ENCODE measurements around the gene COL4A1.

COL4A1 gene

GRCh38 chr13:110268061-110268460, 38.9 kb downstream of the COL4A1 start:
- no peak for DNase-seq (ENCODE audit: low read depth)
- TF ChIP-seq CTCF (IDR thresholded peaks at IDR 0.05; ENCODE audit: control insufficient read depth, insufficient read depth, low read depth, low read length, missing control alignments) = no peak
- H3K4me3 ChIP-seq (ENCODE audit: control insufficient read depth, low read depth, low read length) = no peak overlapping the region

- TF ChIP-seq CTCF (IDR thresholded peaks at IDR 0.05; ENCODE audit: control insufficient read depth, insufficient read depth, low read depth, low read length, missing control alignments) = no peak
- H3K4me3 ChIP-seq (ENCODE audit: control insufficient read depth, low read depth, low read length) = no peak overlapping the region
- no peak for DNase-seq (ENCODE audit: low read depth)
Measured at GRCh38 chr13:110266983-110267382, 40.0 kb downstream of the COL4A1 start.

- H3K4me3 ChIP-seq (ENCODE audit: control insufficient read depth, low read depth, low read length) = no peak overlapping the region
- no peak for TF ChIP-seq CTCF (IDR thresholded peaks at IDR 0.05; ENCODE audit: control insufficient read depth, insufficient read depth, low read depth, low read length, missing control alignments)
- DNase-seq (ENCODE audit: low read depth) = no peak
Measured at GRCh38 chr13:110266431-110266809, 40.5 kb downstream of the COL4A1 start.

GRCh38 chr13:110265682-110266430, 41.1 kb downstream of the COL4A1 start:
- no peak overlapping the region for H3K4me3 ChIP-seq (ENCODE audit: control insufficient read depth, low read depth, low read length)
- no peak for TF ChIP-seq CTCF (IDR thresholded peaks at IDR 0.05; ENCODE audit: control insufficient read depth, insufficient read depth, low read depth, low read length, missing control alignments)
- no peak for DNase-seq (ENCODE audit: low read depth)

- no peak for TF ChIP-seq CTCF (IDR thresholded peaks at IDR 0.05; ENCODE audit: control insufficient read depth, insufficient read depth, low read depth, low read length, missing control alignments)
- no peak overlapping the region for H3K4me3 ChIP-seq (ENCODE audit: control insufficient read depth, low read depth, low read length)
- no peak for DNase-seq (ENCODE audit: low read depth)
Measured at GRCh38 chr13:110265341-110265681, 41.6 kb downstream of the COL4A1 start.

- DNase-seq (ENCODE audit: low read depth) = no peak
- H3K4me3 ChIP-seq (ENCODE audit: control insufficient read depth, low read depth, low read length) = no peak overlapping the region
- no peak for TF ChIP-seq CTCF (IDR thresholded peaks at IDR 0.05; ENCODE audit: control insufficient read depth, insufficient read depth, low read depth, low read length, missing control alignments)
Measured at GRCh38 chr13:110264685-110265275, 42.2 kb downstream of the COL4A1 start.

Data from AG09309 (cell line).